H4 (cell line): ENCODE measurements around the gene PACS2. TPM values are rescaled to one million over a fixed set of nuclear protein-coding genes. Genes with fewer than 3 reads are reported as not detected.
"Not testable (repeated sequence)": the region's sequence is repeated elsewhere in the genome, so short reads cannot be mapped to it uniquely, and the experiment has no call there.

Experiments used
- DNase-seq: peaks from one replicate; pipeline ENCODE4 v3.0.0-alpha.2; 2015; ENCODE audit warnings: low spot score
- total RNA-seq: library from RNA; depleted of rRNA; stranded (reverse); fragments of >200 nt; shearing (Covaris generic); gene quantifications from 2 replicates; pipeline ENCODE4 v1.2.3, GENCODE V29; 2014

The PACS2 gene
- total RNA-seq, 1 experiment from 2014 or later, result 12.6 TPM

DNA sequence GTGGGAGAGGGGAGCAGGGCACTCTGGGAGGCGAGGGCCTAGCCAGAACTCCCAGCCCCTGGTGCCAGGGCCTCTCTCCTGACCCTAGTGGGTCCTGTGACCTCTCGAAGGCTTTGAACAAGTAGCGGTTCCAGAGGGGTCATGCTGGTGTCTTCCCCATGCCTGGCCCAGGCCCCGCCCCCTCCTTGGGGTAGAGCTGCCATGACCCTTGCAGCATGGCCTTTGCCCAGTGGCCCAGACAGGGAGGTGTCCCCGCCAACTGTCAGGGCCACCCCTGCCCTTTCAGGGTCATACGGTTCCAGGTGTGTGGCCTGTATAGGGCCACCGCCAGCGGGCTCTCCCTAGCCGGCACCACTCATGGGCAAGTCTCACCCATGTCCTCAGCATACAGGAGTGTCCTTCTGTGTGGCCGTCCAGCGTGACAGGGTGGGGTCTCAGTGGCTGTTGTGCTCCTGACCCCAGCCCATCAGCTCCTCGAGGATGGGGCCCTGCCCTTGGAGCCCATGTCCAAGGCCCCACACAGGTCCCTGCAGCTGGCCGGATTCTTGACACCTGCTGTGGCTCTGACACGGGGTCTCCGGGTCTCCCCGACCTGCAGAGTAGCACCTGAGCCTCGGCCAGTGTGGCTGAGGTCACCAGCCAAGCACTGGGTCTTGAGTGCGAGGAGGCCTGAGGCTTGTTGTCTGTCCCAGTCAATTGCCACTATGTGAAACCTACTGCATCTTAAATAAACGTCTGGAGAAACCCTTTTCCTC, 34.6 kb downstream of the PACS2 start:
- DNase-seq, result no peak

DNA sequence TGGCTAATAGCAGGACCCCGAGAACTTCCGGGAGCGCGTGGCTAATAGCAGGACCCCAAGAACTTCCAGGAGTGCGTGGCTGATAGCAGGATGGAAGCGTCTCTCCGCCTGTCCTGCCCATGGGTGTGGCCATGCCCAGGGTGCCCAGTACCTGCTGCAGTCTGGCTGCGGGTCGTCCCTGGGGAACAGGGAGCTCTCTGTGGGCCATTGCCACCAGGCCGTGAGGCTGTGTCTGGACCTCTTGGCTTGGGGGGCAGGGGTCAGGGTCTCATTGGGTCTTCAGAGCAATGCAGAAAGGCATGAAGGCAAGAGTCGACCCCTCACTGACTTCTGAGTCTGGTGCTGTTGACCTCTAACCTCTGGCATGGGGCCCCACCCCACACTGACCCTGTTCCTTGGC, 35.4 kb downstream of the PACS2 start:
- DNase-seq, result no peak

DNA sequence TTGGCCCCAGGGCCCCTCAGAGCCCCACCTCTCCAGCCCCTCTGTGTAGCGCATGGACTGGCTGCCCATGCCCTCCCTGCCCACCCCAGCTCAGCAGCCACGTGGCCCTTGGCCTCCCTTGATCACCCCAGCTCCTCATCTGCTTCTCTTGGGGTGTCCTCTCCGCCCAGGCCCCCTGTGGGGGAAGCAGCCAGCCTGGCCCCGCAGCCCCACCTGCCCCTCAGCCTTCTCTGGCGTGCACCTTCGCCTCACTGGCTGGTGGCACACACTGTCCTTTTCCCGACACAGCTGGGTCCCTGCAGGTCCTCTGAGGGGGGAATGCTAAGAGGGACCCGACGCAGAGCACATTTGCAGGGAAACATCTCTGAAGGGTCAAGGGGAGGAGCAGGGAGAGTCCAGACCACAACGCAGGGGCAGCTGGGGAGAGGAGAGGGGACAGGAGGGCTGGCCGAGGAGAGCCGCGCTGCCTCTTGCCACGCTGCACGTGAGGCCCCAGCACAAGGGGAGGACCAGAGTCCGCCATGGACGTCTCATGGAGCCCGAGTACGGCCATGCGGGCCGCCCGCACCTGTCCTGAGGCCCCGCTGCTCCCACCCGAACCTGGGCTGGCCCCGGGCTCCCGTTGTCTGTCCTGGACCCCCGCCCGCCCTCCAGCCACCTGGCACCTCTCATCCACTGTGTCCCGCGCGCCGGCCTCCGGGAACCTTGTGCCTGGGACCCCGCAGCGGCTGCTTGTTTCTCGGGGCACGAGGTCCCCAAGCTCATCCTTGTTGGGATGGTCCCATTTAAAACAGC, 36.1 kb downstream of the PACS2 start:
- DNase-seq, result no peak

DNA sequence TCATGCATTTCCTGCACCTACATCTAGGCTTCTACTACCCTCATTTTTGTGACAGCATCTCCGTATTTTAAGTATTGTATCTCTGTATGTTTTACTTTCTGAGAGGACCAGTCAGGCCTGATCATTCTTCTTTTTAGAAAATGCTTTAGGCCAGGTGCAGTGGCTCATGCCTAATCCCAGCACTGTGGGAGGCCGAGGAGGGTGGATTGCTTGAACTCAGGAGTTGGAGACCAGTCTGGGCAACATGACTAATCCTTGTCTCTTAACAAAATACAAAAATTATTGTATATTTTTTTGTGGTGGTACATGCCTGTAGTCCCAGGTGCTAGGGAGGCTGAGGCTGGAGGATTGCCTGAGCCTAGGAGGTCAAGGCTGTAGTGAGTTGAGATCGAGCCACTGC, 36.9 kb downstream of the PACS2 start:
- no peak for DNase-seq

DNA sequence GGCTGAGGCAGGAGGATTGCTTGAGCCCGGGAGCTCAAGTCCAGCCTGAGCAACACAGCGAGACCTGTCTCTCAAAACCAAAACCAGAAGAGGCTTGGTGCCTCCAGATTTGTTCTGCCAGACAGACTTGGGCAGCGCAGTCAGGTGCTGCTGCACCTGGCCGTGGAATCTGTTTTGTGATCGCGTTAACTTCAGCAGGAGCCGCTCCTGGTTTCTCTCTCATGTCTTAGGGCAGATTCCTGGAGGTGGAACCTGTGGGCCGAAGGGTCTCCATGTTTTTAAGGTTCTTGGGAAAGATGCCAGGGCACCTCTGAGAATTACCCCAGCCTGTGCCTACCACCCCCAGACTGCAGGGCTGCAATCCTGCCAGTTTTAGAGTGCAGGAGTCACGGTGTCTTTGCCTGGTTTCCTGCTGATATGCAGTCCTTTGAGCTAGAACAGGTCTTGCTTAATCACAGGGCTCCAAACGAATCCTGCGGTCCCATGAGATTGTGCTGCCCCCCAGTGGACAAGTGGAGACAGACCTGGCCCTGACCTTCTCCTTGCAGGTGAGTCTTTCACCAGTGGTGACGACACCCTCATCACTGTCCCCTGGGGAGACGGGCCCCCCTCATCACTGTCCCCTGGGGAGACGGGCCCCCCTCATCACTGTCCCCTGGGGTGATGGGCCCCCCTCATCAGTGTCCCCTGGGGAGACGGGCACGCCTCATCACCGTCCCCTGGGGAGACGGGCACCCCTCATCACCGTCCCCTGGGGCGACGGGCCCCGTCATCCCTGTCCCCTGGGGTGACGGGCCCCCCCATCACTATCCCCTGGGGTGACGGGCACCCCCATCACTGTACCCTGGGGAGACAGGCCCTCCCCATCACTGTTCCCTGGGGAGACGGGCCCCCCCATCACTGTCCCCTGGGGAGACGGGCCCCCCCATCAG, 37.6 kb downstream of the PACS2 start:
- peak; percentile 83 for DNase-seq

DNA sequence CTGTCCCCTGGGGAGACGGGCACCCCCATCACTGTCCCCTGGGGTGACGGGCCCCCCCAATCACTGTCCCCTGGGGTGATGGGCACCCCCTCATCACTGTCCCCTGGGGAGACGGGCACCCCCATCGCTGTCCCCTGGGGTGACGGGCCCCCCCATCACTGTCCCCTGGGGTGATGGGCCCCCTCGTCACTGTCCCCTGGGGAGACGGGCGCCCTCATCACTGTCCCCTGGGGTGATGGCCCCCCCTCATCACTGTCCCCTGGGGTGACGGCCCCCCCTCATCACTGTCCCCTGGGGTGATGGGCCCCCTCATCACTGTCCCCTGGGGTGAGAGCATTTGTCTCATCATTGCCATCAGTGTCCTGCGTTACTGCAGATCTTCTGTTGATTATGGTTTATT, 38.6 kb downstream of the PACS2 start:
- no peak for DNase-seq

DNA sequence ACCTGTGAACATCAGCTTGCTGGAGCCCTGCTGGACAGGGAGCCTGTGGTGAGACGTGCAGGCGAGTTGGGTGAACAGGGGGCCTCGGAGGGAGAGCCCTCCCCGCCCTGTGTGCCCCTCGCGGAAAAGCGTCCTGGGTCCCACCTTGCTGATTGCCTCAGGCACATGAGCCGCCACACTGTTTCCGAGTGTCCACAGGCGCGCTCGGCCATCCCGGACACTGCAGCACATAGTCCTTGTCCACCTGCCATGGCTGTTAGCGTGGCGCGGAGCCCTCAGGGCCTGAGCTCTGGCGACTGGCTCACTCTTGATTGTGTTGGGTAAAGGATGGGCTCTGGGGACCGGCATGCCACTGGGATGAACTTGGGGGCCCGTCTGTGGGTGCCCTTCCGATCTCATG, 40.0 kb downstream of the PACS2 start:
- no peak for DNase-seq

DNA sequence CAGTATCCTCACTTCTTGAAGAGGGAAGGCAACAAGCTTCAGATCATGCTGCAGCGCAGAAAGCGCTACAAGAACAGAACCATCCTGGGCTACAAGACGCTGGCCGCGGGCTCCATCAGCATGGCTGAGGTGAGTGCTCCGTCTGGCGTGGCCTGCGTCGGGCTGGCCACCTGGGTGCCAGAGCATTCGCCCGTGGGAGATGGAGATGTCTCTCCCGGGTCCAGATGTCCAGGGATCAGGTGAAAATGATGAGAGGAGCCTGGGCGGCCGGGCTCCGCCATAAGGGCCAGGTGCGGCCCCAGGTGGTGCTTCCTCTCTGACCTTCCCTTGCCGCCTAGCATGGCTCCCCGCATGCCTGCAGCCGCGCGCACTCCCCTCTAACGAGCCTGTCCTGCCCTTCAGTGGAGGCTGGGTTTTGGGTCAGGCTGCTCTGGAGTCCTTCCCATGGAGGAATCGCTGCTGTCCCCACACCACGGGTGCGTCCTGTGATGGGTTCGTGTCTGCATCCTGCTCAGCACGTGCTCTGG, 40.6 kb downstream of the PACS2 start:
- no peak for DNase-seq

DNA sequence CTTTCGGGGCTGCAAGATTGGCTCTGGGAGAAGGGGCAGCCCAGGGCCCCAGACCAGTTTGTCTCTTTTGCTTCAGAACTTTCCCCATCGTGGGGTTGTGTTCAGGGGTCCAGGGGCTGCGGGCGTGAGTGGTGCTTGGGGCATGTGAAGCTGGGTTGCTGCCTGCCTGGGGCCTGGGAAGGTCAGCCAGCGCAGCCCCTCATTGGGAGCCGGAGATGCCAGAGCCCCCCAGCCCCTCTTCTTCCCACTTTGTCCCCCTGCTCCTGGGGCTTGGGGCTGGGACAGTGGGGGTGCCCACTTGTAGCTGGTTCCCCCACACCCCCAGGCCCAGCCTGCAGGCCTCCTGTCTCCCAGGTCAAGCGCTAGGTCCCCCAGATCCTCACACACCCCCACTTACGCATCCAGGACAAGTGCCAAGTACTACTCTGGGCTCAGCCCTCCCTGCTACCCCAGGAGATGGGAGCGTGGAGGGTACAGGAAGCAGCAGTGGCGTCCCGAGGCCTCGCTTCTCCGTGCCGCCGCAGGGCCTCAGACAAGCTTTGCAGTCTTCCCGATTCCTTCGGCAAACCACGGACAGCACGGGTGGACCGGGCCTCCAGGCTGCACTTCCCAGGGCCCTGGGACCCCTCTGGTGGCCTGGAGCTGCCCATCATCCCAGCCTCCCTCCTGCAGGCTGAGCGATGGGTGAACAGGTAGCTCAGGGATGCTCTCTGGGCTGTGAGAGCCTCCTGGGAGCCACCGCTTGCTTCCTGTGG, 41.5 kb downstream of the PACS2 start:
- no peak for DNase-seq

DNA sequence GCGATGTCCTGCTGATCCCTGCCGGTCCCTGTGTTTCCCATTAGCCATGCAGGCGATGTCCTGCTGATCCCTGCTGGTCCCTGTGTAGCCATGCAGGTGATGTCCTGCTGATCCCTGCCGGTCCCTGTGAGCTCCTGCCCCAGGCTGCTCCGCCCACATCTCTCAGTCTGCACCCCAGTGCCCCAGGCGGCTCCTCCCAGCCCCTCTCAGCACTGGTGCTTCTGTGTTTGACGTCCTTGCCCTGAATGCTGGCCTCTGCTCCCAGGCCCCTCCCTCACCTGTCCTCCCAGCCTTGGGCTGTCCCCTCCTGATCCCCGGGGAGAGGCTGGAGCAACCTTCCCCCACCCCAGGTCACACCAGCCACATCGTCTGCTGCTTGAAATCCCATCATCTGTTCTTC, 42.4 kb downstream of the PACS2 start:
- DNase-seq, result no peak

DNA sequence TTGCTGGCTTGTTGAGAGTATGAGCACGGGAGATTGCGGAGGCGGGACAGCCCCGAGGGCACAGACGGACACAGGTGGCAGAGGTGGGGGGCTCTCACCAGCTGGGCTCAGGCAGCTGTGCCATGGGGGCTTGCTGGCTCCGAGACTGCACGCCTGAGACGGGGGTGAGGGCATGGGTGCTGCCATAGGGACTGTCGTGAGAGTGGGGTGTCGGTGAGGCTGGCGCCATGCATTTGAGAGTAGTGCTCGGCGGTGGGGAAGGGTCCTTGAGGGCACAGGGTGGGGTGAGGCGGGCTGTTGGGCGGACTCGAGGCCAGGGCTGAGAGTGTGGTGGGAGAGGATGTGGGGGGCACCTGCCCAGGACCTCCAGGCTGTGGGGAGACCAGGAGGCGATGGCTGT, 43.1 kb downstream of the PACS2 start:
- no peak for DNase-seq

DNA sequence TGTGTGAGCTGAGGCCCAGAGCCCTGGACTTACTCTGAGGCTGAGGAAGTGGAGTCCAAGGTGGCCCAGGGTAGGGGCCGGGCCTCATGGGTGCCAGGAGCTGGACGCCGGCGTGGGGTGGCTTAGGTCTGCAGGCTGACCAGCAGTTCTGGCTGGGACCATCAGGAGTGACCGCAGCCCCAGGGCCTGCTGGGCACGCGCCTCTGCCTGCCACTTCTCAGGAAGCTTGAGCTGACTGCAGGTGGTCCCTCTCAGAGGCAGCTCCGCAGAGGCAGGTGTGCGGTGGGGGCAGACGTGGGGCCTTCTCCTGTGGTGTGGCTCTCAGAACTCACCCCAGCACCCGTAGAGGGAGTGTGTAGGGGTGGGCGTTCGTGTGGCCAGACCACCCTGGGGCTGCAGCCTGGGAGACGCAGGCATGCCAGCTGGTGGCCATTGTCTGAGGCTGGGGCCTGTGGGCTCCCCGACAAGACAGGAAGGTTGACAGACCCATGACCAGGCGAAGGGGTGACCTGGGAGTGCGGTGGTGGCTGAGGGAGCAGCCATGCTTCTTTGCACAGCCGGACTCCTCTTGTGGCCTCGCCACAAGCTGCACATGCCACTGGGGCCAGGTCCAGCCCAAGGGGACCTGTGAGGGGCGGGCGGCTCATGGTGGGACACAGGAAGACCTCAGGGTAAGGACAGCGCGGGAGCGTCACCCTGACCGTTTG, 43.7 kb downstream of the PACS2 start:
- DNase-seq, result no peak

DNA sequence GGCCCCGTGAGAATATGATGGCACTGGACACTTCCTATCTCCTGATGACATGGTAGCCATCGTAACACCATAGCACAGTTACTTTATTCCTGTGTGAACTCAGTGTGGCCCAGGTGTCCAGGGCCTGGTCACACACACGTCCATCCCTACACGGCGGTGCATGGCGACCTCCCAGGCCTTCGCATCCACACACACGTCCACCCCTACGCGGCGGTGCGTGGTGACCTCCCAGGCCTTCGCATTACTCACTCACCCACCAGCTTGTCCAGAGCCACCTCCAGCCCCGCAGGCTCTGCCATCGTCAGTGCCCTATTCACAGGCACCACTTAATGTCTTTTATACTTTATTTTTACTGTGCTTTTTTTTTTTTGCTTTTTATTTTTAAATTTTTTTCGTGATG, 44.4 kb downstream of the PACS2 start:
- DNase-seq, result no peak

DNA sequence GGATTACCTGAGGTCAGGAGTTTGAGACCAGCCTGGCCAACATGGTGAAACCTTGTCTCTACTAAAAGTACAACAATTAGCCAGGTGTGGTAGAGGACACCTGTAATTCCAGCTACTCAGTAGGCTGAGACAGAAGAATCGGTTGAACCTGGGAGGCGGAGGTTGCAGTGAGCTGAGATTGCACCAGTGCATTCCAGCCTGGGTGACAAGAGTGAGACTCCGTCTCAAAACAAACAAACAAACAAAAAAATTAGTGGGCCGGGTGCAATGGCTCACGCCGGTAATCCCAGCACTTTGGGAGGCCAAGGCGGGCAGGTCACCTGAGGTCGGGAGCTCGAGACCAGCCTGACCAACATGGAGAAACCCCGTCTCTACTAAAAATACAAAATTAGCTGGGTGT, 46.9 kb downstream of the PACS2 start:
- not testable (repeated sequence) for DNase-seq

DNA sequence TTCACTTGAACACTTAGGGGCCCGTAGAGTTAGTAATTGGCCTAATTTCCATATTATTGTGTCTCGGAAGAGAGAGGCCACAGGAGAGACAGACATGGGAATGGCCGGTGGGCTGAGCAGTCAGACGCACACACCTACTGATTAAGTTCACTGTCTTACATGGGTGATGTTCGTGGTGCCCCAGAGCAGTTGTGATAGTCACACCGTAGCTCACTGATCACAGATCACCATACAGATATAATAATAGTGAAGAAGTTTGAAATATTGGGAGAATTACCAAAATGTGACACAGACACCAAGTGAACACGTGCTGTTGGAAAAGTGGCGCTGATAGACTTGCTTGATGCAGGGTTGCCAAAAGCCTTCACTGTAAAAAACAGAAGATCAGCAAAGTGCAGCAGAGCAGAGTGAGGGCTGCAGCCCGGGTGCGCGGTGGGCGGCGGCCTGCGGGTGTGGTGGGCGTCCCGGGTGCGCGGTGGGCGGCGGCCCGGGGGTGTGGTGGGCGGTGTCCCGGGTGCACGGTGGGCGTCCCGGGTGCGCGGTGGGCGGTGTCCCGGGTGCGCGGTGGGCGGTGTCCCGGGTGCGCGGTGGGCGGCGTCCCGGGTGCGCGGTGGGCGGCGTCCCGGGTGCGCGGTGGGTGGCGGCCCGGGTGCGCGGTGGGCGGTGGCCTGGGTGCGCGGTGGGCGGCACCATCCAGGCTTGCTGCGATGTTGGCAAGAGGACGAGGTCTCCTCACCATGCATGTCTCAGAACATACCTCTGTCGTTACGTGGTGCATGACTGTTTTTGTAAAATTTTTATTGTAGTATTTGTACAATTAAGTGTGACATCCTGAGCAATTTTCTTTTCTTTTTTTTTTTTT, 49.5 kb downstream of the PACS2 start:
- DNase-seq, result no peak

DNA sequence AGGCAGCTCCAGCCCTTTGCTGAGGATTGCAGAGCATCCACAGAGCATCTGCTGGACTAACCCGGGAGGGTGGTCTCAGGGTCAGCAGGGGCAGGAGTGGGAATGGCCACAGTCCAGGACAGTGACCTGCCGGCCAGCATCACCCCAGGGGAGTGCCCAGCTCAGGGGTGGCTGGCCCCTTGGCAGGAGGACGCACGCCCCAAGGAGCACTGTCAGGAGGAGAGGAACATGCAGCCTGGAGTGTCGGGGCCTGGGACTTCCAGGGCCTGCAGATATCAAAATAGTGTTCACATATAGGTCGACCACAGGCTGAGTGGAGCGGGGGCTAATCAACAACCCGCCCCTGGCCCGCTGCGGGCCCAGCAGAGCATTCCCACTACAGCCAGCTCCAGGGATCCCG, 50.6 kb downstream of the PACS2 start:
- no peak for DNase-seq

DNA sequence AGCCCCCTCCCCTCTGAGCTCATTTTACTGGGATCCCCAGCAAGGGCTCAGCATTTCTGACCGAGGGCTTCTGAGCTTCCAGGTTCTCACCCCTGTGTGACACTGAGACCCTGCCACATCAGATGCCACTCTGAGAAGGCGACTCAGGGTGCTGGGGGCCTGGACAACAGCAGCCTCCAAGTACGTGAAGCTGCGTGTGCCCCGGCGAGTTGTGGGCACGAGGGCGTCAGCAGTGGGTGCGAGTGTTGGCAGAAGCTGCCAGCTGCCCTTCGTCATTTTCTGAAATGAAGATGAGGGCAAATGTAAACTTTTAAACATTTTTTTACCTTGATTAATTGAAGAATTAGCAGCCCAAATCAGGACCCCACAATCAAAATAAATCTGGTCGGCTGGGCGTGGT, 51.1 kb downstream of the PACS2 start:
- no peak for DNase-seq

DNA sequence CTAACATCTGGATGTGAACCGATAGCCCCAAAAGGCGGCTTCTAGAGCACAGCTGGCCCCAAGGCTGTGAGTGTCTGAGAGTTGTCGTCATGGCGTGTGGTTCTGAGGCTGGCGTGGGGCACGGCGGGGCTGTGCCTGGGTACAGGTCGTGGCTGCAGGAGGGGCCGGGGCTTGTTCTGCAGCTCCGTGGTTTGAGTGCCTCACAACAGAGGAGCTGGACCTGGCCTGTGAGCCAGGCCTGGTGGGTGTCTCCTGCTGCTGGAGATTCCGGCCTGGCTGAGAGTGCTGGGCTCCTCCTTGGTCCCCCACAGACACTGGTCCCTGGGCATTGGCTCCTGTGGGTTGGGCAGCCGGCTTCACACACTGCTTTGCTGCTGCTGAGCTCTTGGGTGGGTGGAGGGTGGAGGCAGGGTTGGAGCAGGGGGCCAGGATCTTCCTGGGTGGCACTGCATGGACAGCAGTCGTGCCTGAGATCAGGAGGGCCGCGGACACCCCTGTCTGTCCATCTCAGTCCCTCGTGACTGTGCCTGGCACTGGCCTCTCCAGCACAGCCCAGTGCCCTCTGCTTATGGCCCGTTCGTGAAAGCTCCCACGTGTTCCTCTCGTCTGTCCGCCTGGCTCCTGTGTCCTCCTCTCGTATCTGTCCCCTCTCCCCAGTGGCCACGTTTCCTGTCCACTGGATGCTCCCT, 52.0 kb downstream of the PACS2 start:
- DNase-seq, result no peak
